Left forelimb (tissue), 1 donor: ENCODE measurements around the gene SETD2.
"Not testable (repeated sequence)": the region's sequence is repeated elsewhere in the genome, so short reads cannot be mapped to it uniquely, and the experiment has no call there.

ENCODE experiments used
- DNase-seq: peaks from one replicate; pipeline ENCODE4 v3.0.0-alpha.2; 2018; ENCODE audit warnings: low spot score

SETD2 gene

DNA sequence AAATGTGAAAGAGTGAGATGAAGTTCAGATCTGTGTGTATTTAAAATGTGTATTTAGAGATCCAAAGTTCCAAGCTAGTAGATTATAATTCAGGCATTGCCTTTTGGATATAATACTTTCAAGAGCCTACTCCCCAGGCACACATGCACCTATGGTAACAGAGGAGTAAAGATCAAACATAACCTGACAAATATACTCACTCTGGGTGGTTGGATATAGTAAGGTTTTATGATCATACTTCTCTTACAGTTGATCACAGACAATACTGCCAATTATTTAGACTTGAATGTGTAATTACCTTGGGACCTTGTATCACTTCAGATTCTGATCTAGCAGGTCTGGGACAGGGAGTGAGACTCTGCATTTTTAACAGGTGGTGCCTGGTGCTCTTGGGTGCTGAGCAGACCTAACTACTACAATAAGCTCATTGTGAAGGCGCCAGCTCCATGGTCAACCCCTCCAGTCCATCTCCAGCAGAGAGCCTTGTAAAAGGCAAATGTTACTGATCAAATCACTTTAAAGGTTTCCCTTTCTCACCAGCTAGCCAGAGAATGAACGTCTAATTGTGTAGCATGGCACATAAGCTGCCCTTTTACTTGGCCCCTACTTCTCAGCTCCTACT lies 128.9 kb downstream of the SETD2 start:
- no peak for DNase-seq

DNA sequence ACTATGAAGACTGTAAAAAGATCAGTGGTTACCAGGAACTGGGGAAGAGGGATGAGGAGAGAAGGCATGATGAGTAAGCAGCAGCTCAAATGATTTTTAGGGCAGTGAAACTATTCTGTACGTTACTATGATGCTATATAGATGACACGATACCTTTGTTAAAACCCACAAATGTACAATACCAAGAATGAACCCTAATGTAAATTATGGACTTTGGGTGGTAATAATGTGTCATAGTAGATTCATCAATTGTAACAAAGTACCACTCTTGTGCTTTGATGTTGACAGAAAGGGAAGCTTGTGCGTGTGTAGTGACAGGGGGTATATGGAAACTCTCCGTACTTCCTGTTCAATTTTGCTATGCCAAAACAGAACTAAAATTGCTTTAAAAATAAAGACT lies 132.9 kb downstream of the SETD2 start:
- not testable (repeated sequence) for DNase-seq

DNA sequence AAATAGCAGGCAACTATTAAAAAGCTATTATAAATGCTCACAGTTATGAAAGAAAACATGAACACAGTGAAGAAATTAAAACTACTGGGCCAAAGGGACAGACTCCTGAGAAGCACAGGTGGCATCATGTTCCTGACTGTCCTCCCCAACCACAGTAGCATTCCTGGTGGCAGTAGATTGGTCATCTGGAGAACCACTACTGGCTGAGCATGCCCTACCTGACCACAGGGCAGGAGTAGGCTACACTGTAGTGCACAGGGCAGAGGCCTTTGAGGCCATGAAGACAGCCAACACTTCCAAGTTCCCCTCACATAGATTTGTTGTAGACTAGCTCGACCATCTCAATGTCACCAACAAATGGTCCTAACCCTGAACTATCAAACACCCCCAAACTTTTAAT lies 135.2 kb downstream of the SETD2 start:
- no peak for DNase-seq

DNA sequence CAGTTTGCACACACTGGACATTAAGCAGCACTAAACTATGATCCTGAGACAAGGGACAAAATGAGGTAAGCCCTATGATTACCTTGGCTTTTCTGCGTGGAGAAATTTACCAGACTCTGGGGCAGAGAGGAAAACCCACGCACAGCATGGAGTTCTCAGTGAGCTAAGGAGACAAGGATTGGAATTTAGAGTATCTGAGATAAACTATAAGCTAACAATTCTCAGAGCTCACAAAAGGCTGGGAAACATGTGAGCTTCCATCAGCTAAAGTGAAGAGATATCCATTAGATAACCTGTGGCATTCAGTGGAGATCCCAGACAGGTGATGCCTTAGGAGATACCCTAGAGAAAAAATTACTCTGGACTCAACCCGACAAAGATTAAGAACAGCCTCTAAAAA lies 135.8 kb downstream of the SETD2 start:
- DNase-seq, result no peak

DNA sequence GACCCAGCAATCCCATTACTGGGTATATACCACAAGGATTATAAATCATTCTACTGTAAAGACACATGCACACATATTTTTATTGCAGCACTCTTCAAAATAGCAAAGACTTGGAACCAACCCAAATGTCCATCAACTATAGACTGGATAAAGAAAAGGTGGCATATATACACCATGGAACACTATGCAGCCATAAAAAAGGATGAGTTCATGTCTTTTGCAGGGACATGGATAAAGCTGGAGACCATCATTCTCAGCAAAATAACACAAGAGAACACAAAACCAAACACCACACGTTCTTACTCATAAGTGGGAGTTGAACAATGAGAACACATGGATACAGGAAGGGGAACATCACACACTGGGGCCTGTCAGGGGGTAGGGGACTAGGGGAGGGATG lies 137.5 kb downstream of the SETD2 start:
- not testable (repeated sequence) for DNase-seq

DNA sequence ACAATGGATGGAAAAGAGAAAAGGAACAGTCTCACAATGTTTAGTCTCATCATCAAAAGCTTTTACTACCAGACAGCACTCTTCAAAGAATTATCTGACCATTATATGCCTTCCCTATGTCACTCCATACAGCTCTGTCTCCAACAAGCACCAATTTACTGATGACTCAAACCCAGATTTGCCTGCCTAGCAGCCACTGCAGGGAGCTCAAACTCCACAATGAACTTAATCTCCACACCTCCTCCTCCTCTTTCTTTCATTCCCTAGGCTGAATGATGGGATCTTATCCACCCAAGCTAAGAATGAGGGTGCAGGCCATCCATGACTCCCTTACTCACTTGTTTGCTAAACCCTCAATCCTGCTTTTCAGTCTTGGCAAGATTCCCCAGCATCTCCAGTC lies 139.0 kb downstream of the SETD2 start:
- no peak for DNase-seq

DNA sequence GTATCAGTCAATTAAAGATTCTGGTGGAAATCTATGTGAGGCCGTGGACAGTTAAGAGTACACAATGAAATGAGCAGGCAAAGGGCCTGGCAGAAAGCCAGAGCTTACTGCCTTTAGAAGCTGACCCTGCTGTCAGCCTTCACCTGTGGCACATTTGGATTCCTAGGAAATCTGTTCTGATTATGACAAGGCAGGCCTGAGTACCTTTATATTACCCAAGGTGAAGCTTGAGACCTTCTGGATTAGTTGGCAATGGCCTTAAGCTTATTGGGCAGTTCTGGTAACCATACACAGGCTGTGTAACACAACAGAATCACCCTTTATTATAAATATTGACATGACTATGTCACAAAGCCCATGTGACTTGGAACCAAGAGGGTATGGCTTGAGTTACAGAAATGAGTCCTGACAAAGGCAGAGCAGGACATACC lies 141.3 kb downstream of the SETD2 start:
- DNase-seq, result no peak

DNA sequence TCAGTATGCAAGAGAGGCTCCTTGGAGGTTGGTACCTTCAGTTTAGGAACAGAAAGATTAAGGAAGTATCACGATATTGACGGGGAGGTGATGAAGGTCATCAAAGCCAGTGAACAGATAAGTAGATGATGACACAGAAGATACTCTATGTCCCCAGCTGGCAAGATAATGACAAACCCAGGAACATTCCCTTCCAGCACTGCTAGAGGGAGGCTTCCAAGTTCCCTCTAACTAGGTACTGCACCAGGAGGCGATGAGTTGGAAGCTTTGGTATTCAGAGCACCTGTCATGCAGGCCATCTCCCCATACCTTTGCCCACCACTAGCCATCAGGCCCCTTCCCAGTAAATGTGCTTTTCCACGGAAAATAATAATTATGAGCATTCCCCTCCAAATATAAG lies 143.6 kb downstream of the SETD2 start:
- DNase-seq, result no peak

DNA sequence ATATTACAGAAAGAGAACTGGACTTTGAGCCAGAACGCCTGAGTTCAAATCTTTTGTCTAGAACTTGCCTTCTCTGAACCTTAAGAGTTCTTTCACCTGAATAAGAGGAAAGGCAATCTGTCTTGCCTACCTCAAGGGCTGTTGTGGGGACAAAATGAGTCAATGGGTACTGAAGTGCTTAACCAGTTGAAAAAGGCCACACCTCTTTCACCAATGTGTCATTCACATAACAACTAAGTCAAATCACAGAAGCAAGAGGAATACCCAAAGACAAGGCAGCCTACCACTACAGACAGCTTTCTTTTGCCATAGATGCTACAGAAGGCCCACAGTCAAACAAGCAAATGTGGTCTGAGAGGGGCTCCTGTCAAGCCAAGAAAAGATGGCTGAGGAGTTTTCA lies 144.7 kb downstream of the SETD2 start:
- DNase-seq, result no peak

DNA sequence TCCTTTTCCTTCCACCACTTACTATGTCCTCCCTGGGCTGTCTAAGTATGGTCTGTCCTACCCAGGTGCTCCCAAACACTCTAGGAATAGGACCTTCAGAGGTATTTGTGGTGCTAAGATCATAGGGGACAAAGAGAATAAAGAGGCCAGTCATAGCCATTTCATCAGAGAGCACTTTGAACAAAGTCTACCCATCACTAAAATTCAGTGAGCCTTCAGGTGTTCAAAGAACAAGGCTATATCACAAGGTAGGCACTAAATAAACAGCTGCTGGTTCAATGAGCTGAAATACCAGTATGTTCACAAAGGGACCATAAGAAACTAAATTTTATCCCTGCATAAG lies 145.7 kb downstream of the SETD2 start:
- no peak for DNase-seq

DNA sequence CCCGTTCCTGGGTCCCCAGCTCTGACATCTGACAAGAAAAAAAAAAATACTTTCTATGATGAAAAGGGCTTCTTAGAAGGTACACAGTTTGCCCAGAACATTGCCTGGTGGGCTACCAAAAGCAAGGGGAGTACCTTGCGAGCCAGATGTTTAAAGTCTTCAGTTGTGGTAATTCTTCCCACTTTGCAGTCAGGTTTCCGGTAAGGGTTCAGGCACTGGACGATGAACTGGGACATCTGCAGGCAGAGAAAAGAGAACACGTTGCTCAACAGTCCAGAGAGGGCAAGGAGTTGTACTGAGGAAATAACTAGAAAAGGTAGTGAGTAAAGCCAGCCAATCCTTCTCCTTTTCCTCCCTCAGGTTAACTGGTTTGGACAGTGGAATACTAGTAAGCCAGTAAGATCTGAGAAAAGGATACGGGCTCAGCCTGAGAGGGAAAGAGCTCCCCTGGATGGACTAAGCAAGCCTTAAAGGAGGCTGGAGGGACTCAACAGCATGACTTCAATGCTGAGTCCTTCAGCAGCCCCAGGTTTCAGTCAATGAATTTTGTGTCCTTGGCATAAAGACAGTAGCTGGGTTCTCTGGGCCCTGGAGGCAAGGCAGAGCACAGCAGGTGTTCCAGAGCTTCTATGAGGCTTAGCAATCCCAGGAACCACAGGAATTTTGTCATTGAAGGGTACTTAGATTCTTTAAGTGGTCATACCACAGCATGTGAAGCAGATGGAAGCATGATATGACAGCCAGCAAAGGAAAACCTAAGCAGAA lies 146.2 kb downstream of the SETD2 start:
- DNase-seq, result no peak

DNA sequence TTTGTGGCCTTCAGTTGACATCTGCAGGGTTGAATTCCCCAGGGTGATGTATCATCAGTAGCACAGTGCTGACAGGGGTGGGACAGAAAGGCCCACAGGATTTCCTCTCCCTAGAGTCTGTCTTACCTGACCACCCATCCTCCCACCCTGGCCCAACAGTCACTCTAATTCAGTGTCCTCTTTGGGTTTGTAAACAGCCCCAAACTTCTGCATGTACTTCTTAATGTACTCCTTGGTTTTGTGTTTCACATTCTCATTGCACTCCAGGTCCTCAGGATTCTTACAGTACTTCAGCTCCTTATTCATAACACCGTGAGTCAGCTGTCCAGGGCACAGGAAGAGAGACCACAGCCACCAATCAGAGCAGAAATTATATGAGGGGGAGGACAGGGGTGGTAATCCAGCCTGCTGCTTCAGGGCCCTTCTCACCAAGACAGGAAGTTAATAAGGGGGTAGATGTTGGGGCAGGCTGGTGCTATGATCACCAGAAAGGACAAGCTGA lies 146.9 kb downstream of the SETD2 start:
- DNase-seq, result no peak

DNA sequence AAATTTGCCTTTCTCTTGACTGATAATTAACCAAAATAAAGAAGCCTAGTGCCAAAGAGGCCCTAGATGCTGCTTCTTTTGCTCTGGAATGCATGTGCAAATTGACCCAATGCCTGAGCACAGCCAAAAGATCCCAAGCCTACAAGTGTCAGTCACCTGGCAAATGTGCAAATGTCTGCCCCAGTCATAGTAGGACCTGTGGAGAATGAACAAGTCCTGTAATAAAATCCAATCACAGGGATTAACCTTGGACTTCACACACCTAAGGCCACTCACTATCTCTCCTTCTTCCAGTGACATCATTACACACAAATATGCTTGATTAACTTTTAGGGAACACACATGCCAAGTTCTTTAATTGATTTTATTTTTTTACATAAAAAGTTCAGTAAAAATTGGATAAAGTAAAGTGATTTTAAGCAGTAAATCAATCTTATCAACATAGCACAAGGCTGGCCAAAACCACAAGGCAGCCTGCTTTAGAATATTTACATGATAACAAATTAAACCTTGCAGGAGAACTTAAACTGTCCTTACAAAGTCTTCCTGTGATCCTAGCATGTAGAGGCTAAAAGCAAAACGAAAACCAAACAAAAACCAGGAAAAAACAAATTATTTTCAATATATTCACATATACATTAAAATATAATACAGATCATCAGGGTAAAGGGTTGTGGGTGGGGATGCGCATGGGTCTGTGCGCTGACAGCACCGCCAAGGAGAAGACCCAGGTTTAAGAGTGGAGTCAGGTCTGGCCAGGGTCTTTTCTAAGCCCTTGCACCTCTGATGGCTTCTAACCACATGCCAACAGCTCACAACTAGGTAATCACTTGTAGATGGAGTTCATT lies 147.6 kb downstream of the SETD2 start:
- DNase-seq, result no peak

DNA sequence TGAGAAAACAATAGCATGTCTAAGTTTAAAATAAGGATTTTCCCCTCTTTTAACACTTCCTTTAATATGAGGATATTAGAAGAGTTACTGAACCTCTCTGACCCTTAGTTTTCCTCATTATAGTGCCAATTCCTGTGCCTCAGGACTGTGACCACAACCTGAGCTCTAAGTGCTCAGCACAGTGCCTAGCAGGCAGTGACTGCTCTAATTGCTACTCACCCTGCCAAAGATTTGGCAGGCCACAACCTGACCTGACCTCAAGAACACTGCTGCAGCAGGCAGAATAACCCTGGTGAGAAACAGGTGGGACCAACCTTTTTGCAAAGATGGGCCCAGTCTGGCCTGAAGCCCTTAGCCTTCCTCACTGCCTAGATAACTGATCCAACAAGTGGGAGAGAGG lies 148.8 kb downstream of the SETD2 start:
- no peak for DNase-seq

DNA sequence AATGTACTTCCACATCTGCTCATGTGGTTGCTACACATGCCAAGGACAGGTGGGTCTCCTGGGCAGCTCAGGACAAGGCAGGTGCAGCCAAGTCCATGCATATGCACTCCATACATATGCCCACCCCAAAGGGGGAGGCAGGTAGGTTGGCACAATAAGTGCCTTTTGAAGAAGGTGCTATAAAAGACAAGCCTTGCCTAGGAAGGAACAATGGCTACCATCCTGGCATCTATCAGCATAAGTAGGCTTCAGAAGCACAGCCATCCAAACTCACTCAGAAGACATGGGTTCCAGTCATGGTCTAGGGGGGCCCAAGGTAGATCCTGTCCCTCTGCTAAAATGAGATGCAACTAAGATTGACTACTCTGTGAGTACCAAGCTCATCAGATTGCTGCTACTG lies 149.9 kb downstream of the SETD2 start:
- DNase-seq, result no peak

DNA sequence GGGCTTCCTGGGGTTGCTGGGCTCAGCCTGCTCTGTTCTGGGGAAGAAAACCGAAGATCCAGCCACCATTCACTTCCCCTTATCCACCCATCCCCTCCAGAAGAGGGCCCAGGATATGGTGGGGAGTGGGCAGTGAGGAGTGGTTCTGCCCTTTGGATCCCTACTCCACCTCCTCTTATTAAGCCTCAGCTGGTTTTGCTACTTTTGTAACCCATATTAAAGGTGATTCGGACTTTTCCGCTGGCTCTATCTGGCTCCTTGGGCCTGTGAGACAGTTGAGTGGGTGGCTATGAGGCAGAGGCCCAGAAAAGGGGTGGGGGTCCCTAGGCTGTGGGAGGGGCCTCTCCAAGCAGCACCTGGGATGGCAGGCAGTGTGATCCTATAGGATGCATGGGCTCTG lies 150.7 kb downstream of the SETD2 start:
- no peak for DNase-seq

DNA sequence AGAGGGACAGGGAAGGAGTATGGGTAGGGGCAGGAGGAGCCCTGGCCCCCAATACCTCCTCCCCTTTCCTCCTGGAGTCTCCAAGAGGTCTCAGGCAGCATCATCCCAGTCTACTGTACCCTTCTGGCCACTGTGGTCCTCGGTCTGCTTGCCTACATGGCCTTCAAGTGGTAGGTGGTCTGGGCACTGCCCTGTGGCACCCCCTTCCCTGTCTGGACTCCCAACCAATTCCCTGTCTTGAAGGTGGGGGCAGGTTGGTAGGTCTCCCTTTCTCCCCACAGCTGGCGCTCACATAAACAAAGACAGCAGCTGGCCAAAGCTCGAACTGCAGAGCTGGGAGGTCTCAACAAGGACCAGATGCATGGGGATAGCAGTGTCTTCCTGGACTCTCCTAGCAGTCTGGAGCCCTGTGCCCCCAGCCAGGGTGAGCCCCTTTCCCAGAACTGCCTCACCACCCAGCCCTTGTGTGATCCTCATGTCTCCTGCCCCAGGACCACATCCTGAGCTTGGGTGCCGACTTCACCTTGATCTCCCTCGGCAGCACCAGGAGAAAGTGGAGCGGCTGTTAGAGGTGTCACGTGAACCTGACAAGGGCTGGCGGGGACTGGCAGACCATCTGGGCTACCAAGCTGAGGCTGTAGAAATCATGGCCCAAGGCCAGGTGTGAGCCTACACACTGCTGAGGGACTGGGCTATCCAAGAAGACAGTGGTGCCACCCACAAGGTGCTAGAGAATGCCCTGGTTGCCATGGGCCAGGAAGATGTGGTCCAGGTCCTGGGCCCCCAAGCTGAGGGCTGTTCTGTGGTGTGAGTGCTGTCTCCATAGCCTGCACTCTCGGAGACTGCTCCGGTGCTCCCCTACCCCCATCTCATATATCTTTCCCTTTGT lies 151.3 kb downstream of the SETD2 start:
- DNase-seq, result no peak

DNA sequence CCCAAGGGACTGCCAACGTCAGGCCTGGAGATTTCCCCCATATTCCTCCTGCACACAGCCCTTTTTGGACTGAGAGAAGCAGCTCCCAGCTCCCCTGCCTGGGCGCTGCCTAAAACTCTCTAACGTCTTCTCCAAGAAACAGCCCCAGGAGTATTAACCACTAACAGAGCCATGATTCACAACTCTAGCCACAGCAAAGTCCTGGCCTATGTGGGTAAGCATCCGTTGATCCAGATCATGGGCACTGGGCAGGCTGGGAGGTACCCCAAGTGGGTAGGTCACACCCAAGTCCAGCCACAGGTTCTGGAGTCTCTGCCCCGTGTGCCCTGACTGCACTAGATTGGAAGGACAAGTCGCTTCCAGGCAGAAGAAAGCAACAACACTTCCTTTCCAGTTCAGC lies 152.5 kb downstream of the SETD2 start:
- peak; percentile 57 for DNase-seq

DNA sequence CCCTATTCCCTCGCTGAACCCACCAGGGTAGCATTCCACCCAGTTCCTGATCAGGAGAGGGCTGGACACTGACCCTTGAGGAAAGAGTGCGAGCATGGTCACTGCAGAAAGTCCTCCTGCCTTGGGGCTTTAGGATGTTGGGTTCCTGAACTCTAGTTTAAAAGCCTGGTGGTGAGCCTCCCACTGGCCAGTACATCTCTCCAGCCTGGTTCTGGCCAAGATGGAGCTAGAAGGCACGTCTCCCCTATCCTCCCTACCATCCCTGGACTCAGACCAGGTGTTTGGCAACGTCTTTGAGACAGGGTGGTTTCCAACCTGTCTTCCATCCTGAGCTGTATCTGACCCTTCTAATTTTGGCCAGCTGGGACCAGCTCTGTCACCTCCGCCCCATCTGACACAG lies 153.0 kb downstream of the SETD2 start:
- no peak for DNase-seq

DNA sequence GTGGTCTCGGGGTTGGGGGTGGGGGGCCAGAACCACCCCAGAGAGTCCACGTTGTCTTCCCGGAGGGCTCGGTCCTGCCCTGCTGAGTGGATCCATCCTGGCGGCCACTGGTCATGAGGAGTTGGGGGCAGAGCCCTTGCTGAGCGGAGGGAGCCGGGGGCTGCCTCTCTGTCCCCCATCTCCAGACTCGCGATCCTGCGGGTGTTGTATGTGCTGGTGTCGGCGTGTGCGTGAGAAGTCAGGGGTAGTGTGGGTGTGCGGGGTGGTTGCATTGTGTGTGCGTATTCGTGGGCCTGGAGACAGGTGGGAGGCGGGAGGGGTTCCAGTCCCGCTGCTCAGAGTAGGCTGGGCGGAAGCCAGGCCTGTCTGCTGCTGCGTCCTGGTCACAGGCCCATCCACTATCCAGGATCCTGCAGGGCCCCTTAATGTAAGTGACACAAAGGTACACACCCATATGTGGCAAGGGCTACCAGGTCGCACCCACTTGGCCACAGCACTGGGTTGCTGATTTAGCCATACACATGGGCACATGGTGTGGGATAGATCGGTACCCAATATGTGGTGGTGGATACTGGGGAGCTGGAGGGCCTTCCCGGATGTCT lies 153.7 kb downstream of the SETD2 start:
- peak; percentile 60 for DNase-seq
